Measurements from ENCODE around the gene PLPP7. TPM values are rescaled to one million over a fixed set of nuclear protein-coding genes. Genes with fewer than 3 reads are reported as not detected.

The PLPP7 gene
- total and polyA plus RNA-seq, 7 experiments from 2014 or later, result 0.12 to 0.71 (median 0.19) TPM; not detected in 1

Other genes starting within 250 kb of the PLPP7 start
- gene AIF1L, start 193.2 kb upstream of the PLPP7 start, total RNA-seq, result under 1 TPM in 4 of 5 experiments, not detected in 1; 0.17 to 0.44 (median 0.29) TPM
- gene AIF1L, start 193.2 kb upstream of the PLPP7 start, polyA plus RNA-seq, result under 1 TPM; 0.10 to 0.22 TPM
- 100 to 1,000 TPM in 2 of 5 experiments, 10 to 100 TPM in 3; 74.9 to 116 (median 82.6) TPM for gene NUP214, start 164.1 kb upstream of the PLPP7 start, total RNA-seq
- gene NUP214, start 164.1 kb upstream of the PLPP7 start, polyA plus RNA-seq, result 10 to 100 TPM; 18.2 to 39.7 TPM
- gene FAM78A, start 13.2 kb upstream of the PLPP7 start, total RNA-seq, result 100 to 1,000 TPM in 3 of 5 experiments, 10 to 100 TPM in 2; 64.6 to 114 (median 104) TPM
- 10 to 100 TPM; 10.5 to 24.8 TPM for gene FAM78A, start 13.2 kb upstream of the PLPP7 start, polyA plus RNA-seq
- gene PRRC2B, start 104.4 kb downstream of the PLPP7 start, total RNA-seq, result 100 to 1,000 TPM; 208 to 382 (median 272) TPM
- gene PRRC2B, start 104.4 kb downstream of the PLPP7 start, polyA plus RNA-seq, result 10 to 100 TPM; 29.8 to 62.4 TPM
- gene POMT1, start 213.2 kb downstream of the PLPP7 start, total RNA-seq, result 10 to 100 TPM; 40.0 to 55.8 (median 47.7) TPM
- gene POMT1, start 213.2 kb downstream of the PLPP7 start, polyA plus RNA-seq, result 10 to 100 TPM; 13.3 to 15.1 TPM
- gene UCK1, start 241.5 kb downstream of the PLPP7 start, total RNA-seq, result 10 to 100 TPM; 21.8 to 40.1 (median 29.3) TPM
- 10 to 100 TPM; 21.2 to 32.8 TPM for gene UCK1, start 241.5 kb downstream of the PLPP7 start, polyA plus RNA-seq

All from naive thymus-derived CD4-positive, alpha-beta T cell (primary cell).